Kidney epithelial cell (primary cell): ENCODE measurements around the gene TAF1B. TPM values are rescaled to one million over a fixed set of nuclear protein-coding genes. Genes with fewer than 3 reads are reported as not detected.
"Not testable (repeated sequence)": the region's sequence is repeated elsewhere in the genome, so short reads cannot be mapped to it uniquely, and the experiment has no call there.

Source experiments
- DNase-seq: peaks from one replicate; pipeline ENCODE4 v3.0.0-alpha.2; 2010; ENCODE audit warnings: low read depth
- H3K27me3 ChIP-seq: 2 replicates; pipeline ENCODE4 v1.6.0; 2011; ENCODE audit warnings: low read length; ENCODE audit not compliant: control insufficient read depth, insufficient read depth
- H3K36me3 ChIP-seq: 2 replicates; pipeline ENCODE4 v1.5.1; 2011; ENCODE audit warnings: low read length; ENCODE audit not compliant: control insufficient read depth, insufficient read depth
- H3K4me3 ChIP-seq: 2 replicates; pipeline ENCODE4 v1.5.1; 2011; ENCODE audit warnings: low read depth, mild to moderate bottlenecking, control low read depth, low read length
- CTCF ChIP-seq: IDR thresholded peaks from 2 replicates; pipeline ENCODE4 v1.5.1; 2011; ENCODE audit warnings: mild to moderate bottlenecking, moderate library complexity, low read length, control low read depth, inconsistent platforms; ENCODE audit not compliant: insufficient read depth, poor library complexity, severe bottlenecking
- total RNA-seq: library from RNA; depleted of rRNA; stranded (reverse); fragments of >200 nt; gene quantifications from 2 replicates; pipeline ENCODE4 v1.2.3, GENCODE V29; 2015

Gene TAF1B
- total RNA-seq, 1 donor from 2014 or later, result 15.0 TPM

- Histone ChIP-seq H3K4me3 (no peak overlapping the region), H3K27me3 (no peaks in the 10 kb centered on the region), H3K36me3 (no peaks in the 10 kb centered on the region)
- no peak for TF ChIP-seq CTCF
- DNase-seq, result no peak
Measured at GRCh38 chr2:9912468-9912867, 69.2 kb downstream of the TAF1B start.

GRCh38 chr2:9914384-9915065 lies 71.3 kb downstream of the TAF1B start:
- peak; percentile 79 for DNase-seq
- Histone ChIP-seq H3K4me3 (no peak overlapping the region), H3K27me3 (no peaks in the 10 kb centered on the region), H3K36me3 (no peaks in the 10 kb centered on the region)
- peak; percentile 51 for TF ChIP-seq CTCF

GRCh38 chr2:9918275-9918674 lies 75.0 kb downstream of the TAF1B start:
- H3K27me3 ChIP-seq, result no peaks in the 10 kb centered on the region
- H3K36me3 ChIP-seq, result peaks cover 1% of the 10 kb centered on the region
- H3K4me3 ChIP-seq, result no peak overlapping the region
- TF ChIP-seq CTCF, result no peak
- DNase-seq, result no peak

- TF ChIP-seq CTCF, result no peak
- Histone ChIP-seq H3K4me3 (no peak overlapping the region), H3K36me3 (peaks cover 1% of the 10 kb centered on the region), H3K27me3 (no peaks in the 10 kb centered on the region)
- DNase-seq, result no peak
Measured at GRCh38 chr2:9919512-9919911, 76.2 kb downstream of the TAF1B start.

- H3K27me3 ChIP-seq, H3K36me3 ChIP-seq, DNase-seq, H3K4me3 ChIP-seq: not testable (repeated sequence)
Measured at GRCh38 chr2:9927020-9927419, 83.7 kb downstream of the TAF1B start.

- no peak for TF ChIP-seq CTCF
- no peak for DNase-seq
- Histone ChIP-seq H3K27me3 (no peaks in the 10 kb centered on the region), H3K4me3 (no peak overlapping the region), H3K36me3 (no peaks in the 10 kb centered on the region)
Measured at GRCh38 chr2:9937258-9937657, 94.0 kb downstream of the TAF1B start.
